Fibroblast of mammary gland (primary cell): Measurements from ENCODE around the gene LY6G6C.

ENCODE experiments used
- DNase-seq: peaks from one replicate; pipeline ENCODE4 v3.0.0-alpha.2; 2010; ENCODE audit warnings: low read depth
- H3K4me3 ChIP-seq: 2 replicates; pipeline ENCODE4 v1.5.1; 2011; ENCODE audit warnings: low read depth, mild to moderate bottlenecking, low read length, moderate library complexity; ENCODE audit not compliant: control insufficient read depth
- TF ChIP-seq, protein P1 (sequence below): conservative IDR thresholded peaks from 2 replicates; pipeline ENCODE4 v1.5.1; 2011; ENCODE audit warnings: low read depth, low read length, inconsistent platforms; ENCODE audit not compliant: control insufficient read depth, insufficient read depth

The LY6G6C gene

DNA sequence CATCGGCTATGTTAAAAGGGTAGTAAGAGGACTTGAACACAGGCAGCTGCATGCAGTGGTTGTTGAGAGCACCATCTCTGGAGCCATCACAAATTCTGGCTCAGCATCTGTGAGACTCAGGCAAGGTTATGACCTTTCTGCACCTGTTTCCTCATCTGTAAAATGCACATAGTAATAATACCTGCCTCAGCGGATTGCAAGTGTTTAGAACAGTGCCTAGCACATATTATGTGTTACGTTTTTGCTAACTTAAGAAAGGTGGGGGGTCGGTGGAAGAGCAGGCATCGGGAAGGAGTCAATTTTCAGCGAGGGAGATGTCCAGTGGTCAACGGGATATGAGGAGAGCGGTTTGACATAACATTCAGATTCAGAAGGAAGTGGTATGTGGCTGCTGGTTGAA is 43.6 kb downstream of the LY6G6C start:
- H3K4me3 ChIP-seq = no peak overlapping the region
- no peak for DNase-seq
- TF ChIP-seq, protein P1, sequence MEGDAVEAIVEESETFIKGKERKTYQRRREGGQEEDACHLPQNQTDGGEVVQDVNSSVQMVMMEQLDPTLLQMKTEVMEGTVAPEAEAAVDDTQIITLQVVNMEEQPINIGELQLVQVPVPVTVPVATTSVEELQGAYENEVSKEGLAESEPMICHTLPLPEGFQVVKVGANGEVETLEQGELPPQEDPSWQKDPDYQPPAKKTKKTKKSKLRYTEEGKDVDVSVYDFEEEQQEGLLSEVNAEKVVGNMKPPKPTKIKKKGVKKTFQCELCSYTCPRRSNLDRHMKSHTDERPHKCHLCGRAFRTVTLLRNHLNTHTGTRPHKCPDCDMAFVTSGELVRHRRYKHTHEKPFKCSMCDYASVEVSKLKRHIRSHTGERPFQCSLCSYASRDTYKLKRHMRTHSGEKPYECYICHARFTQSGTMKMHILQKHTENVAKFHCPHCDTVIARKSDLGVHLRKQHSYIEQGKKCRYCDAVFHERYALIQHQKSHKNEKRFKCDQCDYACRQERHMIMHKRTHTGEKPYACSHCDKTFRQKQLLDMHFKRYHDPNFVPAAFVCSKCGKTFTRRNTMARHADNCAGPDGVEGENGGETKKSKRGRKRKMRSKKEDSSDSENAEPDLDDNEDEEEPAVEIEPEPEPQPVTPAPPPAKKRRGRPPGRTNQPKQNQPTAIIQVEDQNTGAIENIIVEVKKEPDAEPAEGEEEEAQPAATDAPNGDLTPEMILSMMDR = no peak

DNA sequence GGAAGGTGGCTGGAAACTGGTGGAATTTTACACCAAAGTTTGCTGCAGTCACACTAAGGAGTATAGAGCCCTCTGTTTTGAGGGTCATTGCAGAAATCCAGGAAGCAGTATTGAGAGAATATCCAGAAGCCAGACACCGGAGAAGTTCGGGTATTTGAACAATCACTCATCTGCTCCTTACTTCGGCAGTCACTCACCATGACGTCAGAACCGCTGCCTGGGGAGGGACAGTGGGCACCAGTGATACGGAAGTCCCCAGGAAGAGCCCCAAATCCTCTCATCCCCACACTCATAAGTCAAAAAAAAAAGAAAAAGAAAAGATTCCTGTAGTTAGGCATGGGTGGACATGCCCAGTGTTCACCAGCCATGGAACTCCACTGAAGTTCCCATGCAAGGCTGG is 44.6 kb downstream of the LY6G6C start:
- no peak for DNase-seq
- no peak overlapping the region for H3K4me3 ChIP-seq
- TF ChIP-seq, protein P1 = no peak

DNA sequence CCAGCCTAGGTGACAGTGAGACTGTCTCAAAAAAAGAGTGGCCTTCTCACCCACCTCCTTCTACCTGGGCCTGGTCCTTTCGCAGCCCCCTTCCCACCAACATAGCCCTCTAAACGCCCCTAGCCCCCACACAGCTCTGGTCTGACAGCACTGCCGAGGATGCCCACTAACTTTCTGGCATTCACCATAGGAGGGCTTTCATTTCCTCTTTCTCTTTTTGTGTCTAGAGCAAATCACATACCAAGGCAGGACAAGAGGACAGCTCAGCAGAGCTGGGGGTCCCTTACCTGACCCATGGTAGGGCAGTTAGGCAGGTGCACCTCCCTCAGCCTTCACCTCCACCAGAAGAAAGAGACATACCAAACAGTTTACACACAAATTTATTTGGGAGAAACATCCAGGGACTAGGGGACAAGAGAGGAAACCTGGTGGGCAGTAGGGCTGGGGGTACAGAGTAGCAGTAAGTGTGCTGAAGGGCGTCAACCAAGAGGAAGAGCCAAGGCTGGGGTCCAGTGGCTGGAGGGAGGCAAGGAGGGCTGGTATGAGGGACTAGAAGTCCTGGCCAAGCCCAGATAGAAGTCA is 45.1 kb downstream of the LY6G6C start:
- TF ChIP-seq, protein P1 = no peak
- no peak for DNase-seq
- no peak overlapping the region for H3K4me3 ChIP-seq

DNA sequence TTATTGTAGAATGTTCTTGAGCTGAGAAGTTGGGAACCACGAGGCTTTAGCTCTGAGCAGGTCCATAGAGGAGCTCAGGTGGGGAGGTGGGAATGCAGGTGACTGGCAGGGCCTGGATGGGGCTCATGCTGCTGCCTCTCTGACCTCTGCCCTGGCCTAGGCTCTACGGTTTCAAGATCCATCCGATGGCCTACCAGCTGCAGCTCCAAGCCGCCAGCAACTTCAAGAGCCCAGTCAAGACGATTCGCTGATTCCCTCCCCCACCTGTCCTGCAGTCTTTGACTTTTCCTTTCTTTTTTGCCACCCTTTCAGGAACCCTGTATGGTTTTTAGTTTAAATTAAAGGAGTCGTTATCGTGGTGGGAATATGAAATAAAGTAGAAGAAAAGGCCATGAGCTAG is 51.9 kb downstream of the LY6G6C start, which contains the start of gene LY6G5B:
LY6G5B (plus strand) TSS at position 301 of the 400 bp plus-strand sequence. CDS start 975 bp downstream, outside the sequence.
- no peak for DNase-seq

More for the DNA sequence above, 51.9 kb downstream of the LY6G6C start, which contains the start of gene LY6G5B:
- no peak within 1 kb of the TSS for H3K4me3 ChIP-seq
- TF ChIP-seq, protein P1 = no peak
